HG03460 (cell line): Measurements from ENCODE around the gene MAST3.

Experiments used
- ATAC-seq: cut with Tn5 transposase; IDR thresholded peaks from one replicate; pipeline ENCODE4 v1.9.1; 2021; ENCODE audit not compliant: unreplicated experiment

The MAST3 gene

GRCh38 chr19:18176367-18177310 is 79.1 kb downstream of the MAST3 start:
- ATAC-seq: no peak

GRCh38 chr19:18179957-18180356 is 82.4 kb downstream of the MAST3 start:
- ATAC-seq: no peak

GRCh38 chr19:18183529-18183928 is 86.0 kb downstream of the MAST3 start:
- no peak for ATAC-seq

GRCh38 chr19:18185538-18185937 is 88.0 kb downstream of the MAST3 start:
- no peak for ATAC-seq

- no peak for ATAC-seq
Observed at GRCh38 chr19:18190278-18190677, 92.7 kb downstream of the MAST3 start.

GRCh38 chr19:18191640-18192062 is 94.1 kb downstream of the MAST3 start:
- no peak for ATAC-seq

GRCh38 chr19:18192673-18193387 is 95.3 kb downstream of the MAST3 start, which contains the start of gene MPV17L2:
TSS of gene MPV17L2 (plus strand) at chr19:18193218. CDS start at chr19:18193282, 64 bp downstream.
- peak; percentile 80 for ATAC-seq

GRCh38 chr19:18193388-18194180 is 96.0 kb downstream of the MAST3 start:
- ATAC-seq: peak; percentile 1

- ATAC-seq: no peak
Observed at GRCh38 chr19:18194181-18194530, 96.6 kb downstream of the MAST3 start.

- no peak for ATAC-seq
Observed at GRCh38 chr19:18194554-18195238, 97.1 kb downstream of the MAST3 start.

GRCh38 chr19:18196511-18196845 is 98.9 kb downstream of the MAST3 start:
- ATAC-seq: no peak

GRCh38 chr19:18197306-18197705 is 99.7 kb downstream of the MAST3 start:
- ATAC-seq: no peak

GRCh38 chr19:18197941-18198340 is 100.4 kb downstream of the MAST3 start:
- ATAC-seq: no peak

- ATAC-seq: no peak
Observed at GRCh38 chr19:18198374-18198773, 100.8 kb downstream of the MAST3 start.
